Heart right ventricle (tissue), 16 donors: ENCODE results near the gene TRIM34. TPM values are rescaled to one million over a fixed set of nuclear protein-coding genes. Genes with fewer than 3 reads are reported as not detected.

Experiments used
- ATAC-seq, 8 donors: fragments of 200-7000 bp; cut with Tn5 transposase; one replicate each; pipeline ENCODE4 v1.9.1; 2020; ENCODE audit warnings: mild to moderate bottlenecking in 8 of 8, moderate library complexity in 8 of 8, moderate number of reproducible peaks in 1 of 8
- DNase-seq, 2 donors: peaks; one replicate each; pipeline ENCODE4 v3.0.0-alpha.2; 2020
- H3K27ac ChIP-seq, 10 donors: fragments of 200-600 bp; sonication (generic) in 2 of 10; one replicate each; pipeline versions ENCODE4 v1.5.0 to v1.8.0; 2020 to 2022; ENCODE audit warnings: mild to moderate bottlenecking in 3 of 10
- H3K27me3 ChIP-seq, 7 donors: fragments of 200-600 bp; one replicate each; pipeline ENCODE4 v1.8.0; 2021 to 2022; ENCODE audit warnings: mild to moderate bottlenecking in 2 of 7
- H3K36me3 ChIP-seq, 9 donors: fragments of 200-600 bp; sonication (generic) in 1 of 9; one replicate each; pipeline versions ENCODE4 v1.5.0 to v1.8.0; 2020 to 2022; ENCODE audit warnings: mild to moderate bottlenecking in 2 of 9
- H3K4me1 ChIP-seq, 9 donors: fragments of 200-600 bp; sonication (generic) in 1 of 9; one replicate each; pipeline versions ENCODE4 v1.5.0 to v1.8.0; 2020 to 2022; ENCODE audit warnings: mild to moderate bottlenecking in 4 of 9
- H3K4me3 ChIP-seq, 10 donors: fragments of 200-600 bp; sonication (generic) in 2 of 10; one replicate each; pipeline versions ENCODE4 v1.5.0 to v1.8.0; 2020 to 2022; ENCODE audit warnings: mild to moderate bottlenecking in 7 of 10, moderate library complexity in 2 of 10
- H3K9me3 ChIP-seq, 11 donors: fragments of 200-600 bp in 10 of 11; sonication (generic) in 2 of 11; one replicate each; pipeline versions ENCODE4 v1.5.0 to v1.8.0; 2013 to 2022; ENCODE audit warnings: mild to moderate bottlenecking in 2 of 11, control low read depth in 1 of 11, moderate library complexity in 1 of 11
- CTCF ChIP-seq, 9 donors: fragments of 200-600 bp; sonication (generic) in 2 of 9; IDR thresholded peaks; one replicate each; pipeline versions ENCODE4 v1.5.0 to v1.8.0; 2021 to 2022; ENCODE audit warnings: antibody characterized with exemption in 9 of 9, mild to moderate bottlenecking in 5 of 9, moderate library complexity in 1 of 9
- whole genome bisulfite sequencing, 2 donors: extraction: QIAGEN DNeasy Blood & Tissue Kit; methylation state at CpG; one replicate each; pipeline ENCODE4 v1.1.7; 2013; ENCODE audit warnings: inconsistent platforms in 1 of 2; 5-methylcytosine and 5-hydroxymethylcytosine counted together
- intact Hi-C, 10 donors: fragments of 100-400 bp; cut with DNase I; formaldehyde crosslinking; loops; one replicate each; pipeline versions ENCODE4 v1.11.1 to v1.14.2; 2022
- polyA plus RNA-seq, 2 donors: library from polyadenylated mRNA; stranded (reverse); fragments of 200-250 nt; gene quantifications; one replicate each; pipeline ENCODE4 v1.2.3, GENCODE V29; 2013
- total RNA-seq, 10 donors: library from RNA; stranded (reverse); fragmentation: NEBNext Ultra II Directional in 3 of 10; extraction: Animal tissue kit (Norgen Biotek cat#: 25700) in 3 of 10; gene quantifications; one replicate each; pipeline versions ENCODE4 v1.2.1 to v1.2.4, GENCODE V29; 2021 to 2023
- donor health status: Arrhythmogenic right ventricular cardiomyopathy.
- donor health status: ischemic (EF 13 %, LVEDD 7.1; RV severe dilation, severe dysfunction).
- donor health status: healthy with polysubstance abuse.
- donor health status: DM: no; HTN: yes; CAD: no.
- donor health status: DM: no; HTN: no; CAD: no.
- donor health status: ischemic (EF 25% LVEDD 6.9; RV normal size, moderate dysfunction).
- donor health status: ischemic (EF 25% LVEDD 5.7; RV mildly dilated, moderate dysfunction).
- donor health status: healthy.
- donor health status: DM: yes; HTN: yes; CAD: no.
- donor health status: Ischemic cardiomyopathy.
- donor health status: ischemic (EF 35%, LVEDD 5.7; RV mildly dilated, moderate dysfunction).
- donor health status: nonischemic (EF 11% LVEDD 7.7; RV severe dilation, severe dysfunction).
- donor health status: DM: yes; HTN: yes; CAD: no.
- donor health status: PGD.
- donor health status: ischemic (EF 29% LVEDD 5.4; RV normal size, mild dysfunction).
- donor health status: nonischemic (EF 23%, LVEDD 6.1; RV moderate dilation, normal function).

The TRIM34 gene
- total and polyA plus RNA-seq, 12 donors = 0.66 to 6.5 (median 1.9) TPM

- no peaks in the 10 kb centered on the region for H3K4me1 ChIP-seq
- intact Hi-C loops = no loop called here
- H3K4me3 ChIP-seq = no peak overlapping the region
- no peak overlapping the region for H3K27ac ChIP-seq
- H3K36me3 ChIP-seq = peaks cover 0 to 87% (median 23%) of the 10 kb centered on the region in 9 donors
- no peaks in the 10 kb centered on the region for H3K27me3 ChIP-seq
- WGBS, 2 donors = 73 to 80% methylated on average over 4 of the region's 4 CpGs
- DNase-seq = no peak
- no peak for ATAC-seq
- TF ChIP-seq CTCF (IDR thresholded peaks at IDR 0.05) = no peak
- H3K9me3 ChIP-seq = no peaks in the 10 kb centered on the region
These were observed 40.3 kb downstream of the TRIM34 start for GRCh38 chr11:5665051-5665570.

GRCh38 chr11:5665746-5666401, 41.1 kb downstream of the TRIM34 start:
- no peak for DNase-seq
- Histone ChIP-seq H3K36me3 (peaks cover 0 to 95% (median 23%) of the 10 kb centered on the region in 9 donors), H3K4me3 (no peak overlapping the region), H3K27ac (no peak overlapping the region), H3K27me3 (no peaks in the 10 kb centered on the region), H3K4me1 (no peaks in the 10 kb centered on the region), H3K9me3 (no peaks in the 10 kb centered on the region)
- ATAC-seq = no peak
- TF ChIP-seq CTCF (IDR thresholded peaks at IDR 0.05) = no peak
- 68 to 72% methylated on average over 5 of the region's 5 CpGs for WGBS, 2 donors
- intact Hi-C loops = no loop called here

GRCh38 chr11:5666402-5666793, 41.6 kb downstream of the TRIM34 start:
- intact Hi-C loops = no loop called here
- DNase-seq (no peak), ATAC-seq (no peak)
- 79 to 86% methylated on average over 6 of the region's 6 CpGs for WGBS, 2 donors
- Histone ChIP-seq H3K27me3 (no peaks in the 10 kb centered on the region), H3K9me3 (no peaks in the 10 kb centered on the region), H3K36me3 (peaks cover 0 to 96% (median 23%) of the 10 kb centered on the region in 9 donors), H3K4me3 (no peak overlapping the region), H3K27ac (no peak overlapping the region), H3K4me1 (no peaks in the 10 kb centered on the region)
- no peak for TF ChIP-seq CTCF (IDR thresholded peaks at IDR 0.05)

- intact Hi-C loops = no loop called here
- Histone ChIP-seq H3K4me3 (no peak overlapping the region), H3K27me3 (no peaks in the 10 kb centered on the region), H3K36me3 (peaks cover 0 to 80% (median 20%) of the 10 kb centered on the region in 9 donors), H3K9me3 (no peaks in the 10 kb centered on the region), H3K27ac (no peak overlapping the region), H3K4me1 (no peaks in the 10 kb centered on the region)
- DNase-seq (no peak), ATAC-seq (no peak)
- no peak for TF ChIP-seq CTCF (IDR thresholded peaks at IDR 0.05)
These were observed 47.0 kb downstream of the TRIM34 start for GRCh38 chr11:5671831-5672230.
